HepG2 (cell line): ENCODE data around the gene MYO7B. TPM values are rescaled to one million over a fixed set of nuclear protein-coding genes. Genes with fewer than 3 reads are reported as not detected.

Experiments
- ATAC-seq: fragments of 200-7000 bp; cut with Tn5 transposase; 3 replicates; pipeline ENCODE4 v1.9.1; 2020; ENCODE audit warnings: mild to moderate bottlenecking, moderate library complexity
- BruUV-seq: library from RNA; stranded (reverse); fragments of 400-500 nt; replicated peaks from 2 replicates; lab custom pipeline; 2021; lab: Mats Ljungman, UMichigan
- CTCF ChIA-PET: fragments of 300-600 bp; formaldehyde crosslinking; extraction: SDS; loops from one replicate; lab custom pipeline; 2021; ENCODE audit warnings: low total read pairs, inconsistent platforms, low intra/inter-chr PET ratio; lab: Yijun Ruan, JAX
- POLR2A ChIA-PET: fragments of 350-600 bp; sonication (Branson Sonifier 250); formaldehyde crosslinking; loops from one replicate; lab custom pipeline; 2020; ENCODE audit warnings: antibody characterized with exemption, inconsistent platforms; lab: Yijun Ruan, JAX
- DNase-seq: peaks from one replicate; pipeline ENCODE4 v3.0.0-alpha.2; 2015; ENCODE audit warnings: low spot score
- FAIRE-seq: peaks from 3 replicates; lab custom pipeline; 2011; peaks lifted over from hg19 to GRCh38; lab: Jason Lieb, UNC
- H2AFZ ChIP-seq: one replicate; pipeline ENCODE4 v1.6.1; 2011; ENCODE audit warnings: low read length, inconsistent platforms
- H3K27ac ChIP-seq: fragments of 300-600 bp; 3 replicates; pipeline ENCODE4 v1.8.0; 2011; ENCODE audit warnings: mixed run types, mild to moderate bottlenecking, mixed read lengths, low read length, inconsistent platforms; ENCODE audit not compliant: insufficient read depth; ENCODE audit errors: extremely low read length
- H3K27me3 ChIP-seq, 2 experiments: fragments of 200-600 bp in 1 of 2; 2 replicates in 1 of 2; 3 replicates in 1 of 2; pipeline versions ENCODE4 v1.6.0 to v1.8.0; 2011; ENCODE audit warnings: low read length in 2 of 2, mild to moderate bottlenecking in 2 of 2, moderate library complexity in 2 of 2, inconsistent platforms in 1 of 2; ENCODE audit not compliant: insufficient read depth in 2 of 2, control insufficient read depth in 1 of 2
- H3K36me3 ChIP-seq, 2 experiments: fragments of 200-600 bp in 1 of 2; replicated peaks in 1 of 2; 2 replicates in 1 of 2; 3 replicates in 1 of 2; pipeline versions ENCODE4 v1.5.1 to v1.8.0; 2011; ENCODE audit warnings: low read length in 2 of 2, inconsistent platforms in 1 of 2; ENCODE audit not compliant: insufficient read depth in 2 of 2, control insufficient read depth in 1 of 2
- H3K4me1 ChIP-seq: 2 replicates; pipeline ENCODE4 v1.5.1; 2012; ENCODE audit warnings: low read length, inconsistent platforms; ENCODE audit not compliant: insufficient read depth
- H3K4me2 ChIP-seq: 2 replicates; pipeline ENCODE4 v1.6.0; 2011; ENCODE audit warnings: low read depth, low read length, inconsistent platforms
- H3K4me3 ChIP-seq, 3 experiments: fragments of 200-600 bp in 1 of 3; sonication (generic), shearing (Covaris generic) in 1 of 3; replicated peaks in 1 of 3; 2 replicates each; pipeline ENCODE4 v1.5.1; 2011 to 2016; ENCODE audit warnings: low read length in 3 of 3, inconsistent platforms in 2 of 3, low read depth in 2 of 3, mild to moderate bottlenecking in 2 of 3, control low read depth in 1 of 3, mixed read lengths in 1 of 3; ENCODE audit not compliant: insufficient read depth in 1 of 3
- H3K79me2 ChIP-seq: one replicate; pipeline ENCODE4 v1.6.1; 2011; ENCODE audit warnings: low read length, inconsistent platforms; ENCODE audit not compliant: insufficient read depth
- H3K9ac ChIP-seq: 2 replicates; pipeline ENCODE4 v1.6.0; 2011; ENCODE audit warnings: mild to moderate bottlenecking, low read depth, low read length, inconsistent platforms; ENCODE audit not compliant: insufficient read depth
- H3K9me3 ChIP-seq: 2 replicates; pipeline ENCODE4 v1.5.1; 2012; ENCODE audit warnings: mild to moderate bottlenecking, low read length
- H4K20me1 ChIP-seq: 2 replicates; pipeline ENCODE4 v1.6.0; 2011; ENCODE audit warnings: inconsistent platforms, mild to moderate bottlenecking, low read length, moderate library complexity; ENCODE audit not compliant: insufficient read depth
- E2F2 ChIP-seq: sonication (generic); formaldehyde crosslinking; IDR thresholded peaks from 2 replicates; pipeline ENCODE4 v1.4.0; 2020; ENCODE audit warnings: missing genetic modification reagents, borderline replicate concordance
- HBP1 ChIP-seq: IDR thresholded peaks from 2 replicates; pipeline ENCODE4 v1.6.1; 2016; ENCODE audit warnings: low read depth, control low read depth
- RBFOX2 ChIP-seq: fragments of 200-400 bp; formaldehyde crosslinking; IDR thresholded peaks from 2 replicates; pipeline ENCODE4 v1.6.1; 2017; ENCODE audit warnings: low read depth, mild to moderate bottlenecking, low read length
- SOX13 ChIP-seq, 3 experiments: fragments of 450-650 bp in 1 of 3; sonication (generic) in 1 of 3; formaldehyde crosslinking in 1 of 3; IDR thresholded peaks in 2 of 3; conservative IDR thresholded peaks in 1 of 3; 2 replicates each; pipeline versions ENCODE4 v1.5.0 to v1.6.1; 2016 to 2020; ENCODE audit warnings: antibody characterized with exemption in 1 of 3, mild to moderate bottlenecking in 1 of 3, missing compliant biosample characterization in 1 of 3, missing genetic modification reagents in 1 of 3, moderate library complexity in 1 of 3
- THYN1 ChIP-seq: sonication (generic); formaldehyde crosslinking; IDR thresholded peaks from 2 replicates; pipeline ENCODE4 v1.8.1; 2023; ENCODE audit warnings: low read depth, mild to moderate bottlenecking, moderate library complexity, missing genetic modification reagents, borderline replicate concordance
- ZBTB14 ChIP-seq: sonication (generic); formaldehyde crosslinking; IDR thresholded peaks from 2 replicates; pipeline ENCODE4 v1.4.0; 2020; ENCODE audit warnings: missing genetic modification reagents
- ZNF160 ChIP-seq: sonication (generic); formaldehyde crosslinking; IDR thresholded peaks from 2 replicates; pipeline ENCODE4 v1.8.0; 2022; ENCODE audit warnings: mild to moderate bottlenecking, inconsistent platforms, missing genetic modification reagents
- ZNF235 ChIP-seq: sonication (generic); formaldehyde crosslinking; IDR thresholded peaks from 2 replicates; pipeline ENCODE4 v1.8.1; 2023; ENCODE audit warnings: mild to moderate bottlenecking, missing genetic modification reagents, borderline replicate concordance
- ZNF280D ChIP-seq: sonication (generic); formaldehyde crosslinking; IDR thresholded peaks from 2 replicates; pipeline ENCODE4 v1.5.1; 2020; ENCODE audit warnings: mild to moderate bottlenecking, missing genetic modification reagents
- ZNF784 ChIP-seq: sonication (generic); formaldehyde crosslinking; IDR thresholded peaks from 2 replicates; pipeline ENCODE4 v1.5.1; 2020; ENCODE audit warnings: missing genetic modification reagents, mild to moderate bottlenecking, borderline replicate concordance
- ZNF816 ChIP-seq: sonication (generic); formaldehyde crosslinking; IDR thresholded peaks from 2 replicates; pipeline ENCODE4 v1.8.0; 2022; ENCODE audit warnings: missing genetic modification reagents, mild to moderate bottlenecking, borderline replicate concordance
- ZSCAN12 ChIP-seq: sonication (generic); formaldehyde crosslinking; IDR thresholded peaks from 2 replicates; pipeline ENCODE4 v1.9.0; 2021; ENCODE audit warnings: mild to moderate bottlenecking, missing genetic modification reagents
- WGBS: methylation state at CpG from one replicate; pipeline ENCODE4 v1.1.6; 2017; ENCODE audit warnings: low lambda C conversion rate; 5-methylcytosine and 5-hydroxymethylcytosine counted together
- in situ Hi-C: cut with HindIII; loops from 2 replicates; pipeline ENCODE4 v1.10.0; 2017; ENCODE audit warnings: low pct_unique_long_range_greater_than_20kb; ENCODE audit not compliant: extremely low pct_ligation_motif_present
- intact Hi-C: fragments of 100-400 bp; cut with micrococcal nuclease; formaldehyde crosslinking; loops from one replicate; pipeline ENCODE4 v1.10.0; 2022; ENCODE audit not compliant: unreplicated experiment
- polyA plus RNA-seq, 8 experiments: library from polyadenylated mRNA; depleted of rRNA in 3 of 8; stranded (reverse) in 7 of 8; unstranded in 1 of 8; fragments of >200 nt; fragmentation: Illumina TruSeq in 4 of 8; extraction: Trizol in 4 of 8; gene quantifications; 2 replicates each; pipeline versions ENCODE4 v1.2.1 to v1.2.3, GENCODE V29; 2011 to 2016; ENCODE audit warnings: low read depth in 4 of 8, missing spikeins in 1 of 8, mixed read lengths in 1 of 8; ENCODE audit not compliant: insufficient read depth in 1 of 8
- total RNA-seq, 5 experiments: library from RNA; depleted of rRNA; stranded (reverse); fragments of >200 nt; fragmentation: Illumina TruSeq; extraction: Trizol; gene quantifications; 2 replicates each; pipeline ENCODE4 v1.2.3, GENCODE V29; 2016; ENCODE audit warnings: low read depth in 1 of 5

MYO7B gene
- total and polyA plus RNA-seq, 2 of the 13 experiments (the other 11 are each of a cell fraction or from before 2014, with no cell fraction given) = not detected

GRCh38 chr2:127640082-127641072 lies 104.9 kb downstream of the MYO7B start:
- ATAC-seq (peak; percentile 62), DNase-seq (peak; percentile 44), FAIRE-seq (no peak)
- 30% methylated on average over 23 of the region's 25 CpGs for WGBS
- H2AFZ ChIP-seq = no peak overlapping the region
- no peaks in the 10 kb centered on the region for H3K36me3 ChIP-seq
- in situ Hi-C loops = no loop called here
- peaks cover 66% of the 10 kb centered on the region for H3K4me1 ChIP-seq
- BruUV-seq = no TSS peak
- peaks cover 16 to 61% of the 10 kb centered on the region in 2 experiments for H3K27me3 ChIP-seq
- H4K20me1 ChIP-seq = no peaks in the 10 kb centered on the region
- ChIA-PET POLR2A (interaction anchor here (0.7 kb wide), 1 partner anchor 10 kb away, joined by 3 read pairs; no protein-coding TSS in a partner anchor), CTCF (interaction anchor here (1.2 kb wide), 1 partner anchor 10 kb away, joined by 3 read pairs; no protein-coding TSS in a partner anchor)
- intact Hi-C loops = loop anchor here (10.0 kb wide), 1 partner anchor 106 kb away; the partner anchor contains the start of gene MYO7B
- H3K27ac ChIP-seq = no peak overlapping the region
- peak overlapping the region; percentile 60 for H3K9ac ChIP-seq
- peak overlapping the region; percentile 84 for H3K4me2 ChIP-seq
- H3K4me3 ChIP-seq = peak overlapping the region; percentile 3 to 64 (median 48); a peak in 5 of 6 replicates
- H3K79me2 ChIP-seq = no peaks in the 10 kb centered on the region
- H3K9me3 ChIP-seq = no peaks in the 10 kb centered on the region
- TF ChIP-seq ZNF784 (CRISPR knock-in tag) (no peak), ZNF816 (CRISPR knock-in tag) (no peak), ZNF280D (CRISPR knock-in tag) (no peak), ZSCAN12 (no peak), THYN1 (CRISPR knock-in tag) (no peak), ZBTB14 (CRISPR knock-in tag) (no peak), RBFOX2 (no peak), ZNF235 (CRISPR knock-in tag) (no peak), E2F2 (no peak; the same call in 1 of the 2 replicates), HBP1 (no peak), SOX13 (IDR thresholded peaks at IDR 0.05) (no peak), SOX13 (CRISPR knock-in tag; conservative IDR thresholded peaks at IDR 0.05 in 1 of 2, IDR thresholded peaks at IDR 0.05 in 1 of 2) (no peak; a peak in 1 of 4 replicates), ZNF160 (no peak)
